Measurements from ENCODE around the gene EFCAB12. TPM values are rescaled to one million over a fixed set of nuclear protein-coding genes. Genes with fewer than 3 reads are reported as not detected.

Gene EFCAB12
- total and polyA plus RNA-seq, 2 of the 13 experiments (the other 11 are each of a cell fraction or from before 2014, with no cell fraction given): 0.31 to 2.4 TPM

DNA sequence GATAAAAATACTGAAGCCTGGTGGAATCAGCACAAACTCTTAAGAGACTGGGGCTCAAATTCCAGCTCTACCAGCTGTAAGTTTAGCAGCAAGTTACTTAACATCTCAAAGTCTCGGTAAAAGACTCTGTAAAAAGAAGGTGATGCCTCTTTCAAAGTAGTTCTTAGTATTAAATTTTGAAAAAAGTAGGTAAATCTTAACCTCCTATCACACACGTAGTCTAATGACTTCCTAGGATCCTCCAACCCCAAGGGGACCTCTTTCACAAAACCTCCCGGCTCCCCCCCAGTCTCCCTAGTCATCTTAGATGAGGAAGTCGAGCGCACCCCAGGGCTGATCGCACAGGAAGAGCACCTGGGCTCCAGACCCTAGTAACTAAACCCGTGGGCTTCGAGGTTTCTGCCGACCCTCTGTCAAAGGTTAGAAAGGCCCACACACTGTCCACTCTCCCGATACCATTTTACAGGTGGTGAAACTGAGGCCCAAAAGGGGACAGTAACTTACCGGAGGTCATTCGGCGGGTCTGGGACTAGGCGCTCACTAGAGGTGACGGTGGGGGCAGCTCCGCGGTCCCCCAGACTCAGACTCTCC, 10.9 kb upstream of the EFCAB12 start (continued):
- TF ChIP-seq, protein P1, sequence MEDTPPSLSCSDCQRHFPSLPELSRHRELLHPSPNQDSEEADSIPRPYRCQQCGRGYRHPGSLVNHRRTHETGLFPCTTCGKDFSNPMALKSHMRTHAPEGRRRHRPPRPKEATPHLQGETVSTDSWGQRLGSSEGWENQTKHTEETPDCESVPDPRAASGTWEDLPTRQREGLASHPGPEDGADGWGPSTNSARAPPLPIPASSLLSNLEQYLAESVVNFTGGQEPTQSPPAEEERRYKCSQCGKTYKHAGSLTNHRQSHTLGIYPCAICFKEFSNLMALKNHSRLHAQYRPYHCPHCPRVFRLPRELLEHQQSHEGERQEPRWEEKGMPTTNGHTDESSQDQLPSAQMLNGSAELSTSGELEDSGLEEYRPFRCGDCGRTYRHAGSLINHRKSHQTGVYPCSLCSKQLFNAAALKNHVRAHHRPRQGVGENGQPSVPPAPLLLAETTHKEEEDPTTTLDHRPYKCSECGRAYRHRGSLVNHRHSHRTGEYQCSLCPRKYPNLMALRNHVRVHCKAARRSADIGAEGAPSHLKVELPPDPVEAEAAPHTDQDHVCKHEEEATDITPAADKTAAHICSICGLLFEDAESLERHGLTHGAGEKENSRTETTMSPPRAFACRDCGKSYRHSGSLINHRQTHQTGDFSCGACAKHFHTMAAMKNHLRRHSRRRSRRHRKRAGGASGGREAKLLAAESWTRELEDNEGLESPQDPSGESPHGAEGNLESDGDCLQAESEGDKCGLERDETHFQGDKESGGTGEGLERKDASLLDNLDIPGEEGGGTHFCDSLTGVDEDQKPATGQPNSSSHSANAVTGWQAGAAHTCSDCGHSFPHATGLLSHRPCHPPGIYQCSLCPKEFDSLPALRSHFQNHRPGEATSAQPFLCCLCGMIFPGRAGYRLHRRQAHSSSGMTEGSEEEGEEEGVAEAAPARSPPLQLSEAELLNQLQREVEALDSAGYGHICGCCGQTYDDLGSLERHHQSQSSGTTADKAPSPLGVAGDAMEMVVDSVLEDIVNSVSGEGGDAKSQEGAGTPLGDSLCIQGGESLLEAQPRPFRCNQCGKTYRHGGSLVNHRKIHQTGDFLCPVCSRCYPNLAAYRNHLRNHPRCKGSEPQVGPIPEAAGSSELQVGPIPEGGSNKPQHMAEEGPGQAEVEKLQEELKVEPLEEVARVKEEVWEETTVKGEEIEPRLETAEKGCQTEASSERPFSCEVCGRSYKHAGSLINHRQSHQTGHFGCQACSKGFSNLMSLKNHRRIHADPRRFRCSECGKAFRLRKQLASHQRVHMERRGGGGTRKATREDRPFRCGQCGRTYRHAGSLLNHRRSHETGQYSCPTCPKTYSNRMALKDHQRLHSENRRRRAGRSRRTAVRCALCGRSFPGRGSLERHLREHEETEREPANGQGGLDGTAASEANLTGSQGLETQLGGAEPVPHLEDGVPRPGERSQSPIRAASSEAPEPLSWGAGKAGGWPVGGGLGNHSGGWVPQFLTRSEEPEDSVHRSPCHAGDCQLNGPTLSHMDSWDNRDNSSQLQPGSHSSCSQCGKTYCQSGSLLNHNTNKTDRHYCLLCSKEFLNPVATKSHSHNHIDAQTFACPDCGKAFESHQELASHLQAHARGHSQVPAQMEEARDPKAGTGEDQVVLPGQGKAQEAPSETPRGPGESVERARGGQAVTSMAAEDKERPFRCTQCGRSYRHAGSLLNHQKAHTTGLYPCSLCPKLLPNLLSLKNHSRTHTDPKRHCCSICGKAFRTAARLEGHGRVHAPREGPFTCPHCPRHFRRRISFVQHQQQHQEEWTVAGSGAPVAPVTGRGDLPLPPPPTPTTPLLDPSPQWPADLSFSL (CRISPR knock-in tag; IDR thresholded peaks at IDR 0.05): no peak
- no peak for TF ChIP-seq ZNF747 (CRISPR knock-in tag; IDR thresholded peaks at IDR 0.05; ENCODE audit: borderline replicate concordance)
- no peak for TF ChIP-seq MEIS1 (CRISPR knock-in tag; IDR thresholded peaks at IDR 0.05; ENCODE audit: borderline replicate concordance)
- TF ChIP-seq, protein P2, sequence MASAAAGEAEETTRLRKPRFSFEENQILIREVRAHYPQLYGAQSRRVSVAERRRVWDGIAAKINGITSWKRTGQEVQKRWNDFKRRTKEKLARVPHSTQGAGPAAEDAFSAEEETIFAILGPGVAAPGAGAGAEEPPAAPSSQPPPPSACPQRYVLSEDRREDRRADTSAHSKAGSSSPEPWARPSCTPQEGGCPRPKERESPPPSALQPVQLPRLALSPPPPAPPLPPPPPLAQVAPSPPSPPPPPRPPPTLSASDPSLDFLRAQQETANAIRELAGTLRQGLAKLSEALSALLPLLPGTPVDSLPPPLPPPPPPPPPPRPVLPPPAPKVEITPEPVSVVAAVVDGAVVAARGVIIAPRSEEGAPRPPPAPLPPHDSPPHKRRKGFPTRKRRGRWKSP (CRISPR knock-in tag; IDR thresholded peaks at IDR 0.05): no peak
- TF ChIP-seq ZNF891 (CRISPR knock-in tag; IDR thresholded peaks at IDR 0.05): peak; percentile 62; the same call in 1 of the 2 replicates
- peak; percentile 17; the same call in 1 of the 2 replicates for TF ChIP-seq ZNF766 (CRISPR knock-in tag; IDR thresholded peaks at IDR 0.05; ENCODE audit: borderline replicate concordance)
- peak; percentile 29 for TF ChIP-seq MED8 (CRISPR knock-in tag; IDR thresholded peaks at IDR 0.05; ENCODE audit: insufficient replicate concordance)
- no peak; the same call in 1 of the 2 replicates for TF ChIP-seq ZNF317 (CRISPR knock-in tag; IDR thresholded peaks at IDR 0.05)
- no peak for TF ChIP-seq ZNF136 (CRISPR knock-in tag; IDR thresholded peaks at IDR 0.05; ENCODE audit: low read depth)
- no peak for TF ChIP-seq ZBTB20 (CRISPR knock-in tag; IDR thresholded peaks at IDR 0.05; ENCODE audit: borderline replicate concordance, low read depth)
- TF ChIP-seq ZNF564 (CRISPR knock-in tag; IDR thresholded peaks at IDR 0.05): no peak
- TF ChIP-seq SMAD9 (CRISPR knock-in tag; IDR thresholded peaks at IDR 0.05): no peak
- TF ChIP-seq PTBP1 (IDR thresholded peaks at IDR 0.05; ENCODE audit: low read depth, low read length, poor library complexity, severe bottlenecking): no peak
- peak; percentile 59; the same call in 1 of the 2 replicates for TF ChIP-seq TGIF2 (CRISPR knock-in tag; IDR thresholded peaks at IDR 0.05)
- TF ChIP-seq CAMTA2 (CRISPR knock-in tag; IDR thresholded peaks at IDR 0.05; ENCODE audit: borderline replicate concordance): no peak; the same call in 1 of the 2 replicates
- TF ChIP-seq RXRB (CRISPR knock-in tag; IDR thresholded peaks at IDR 0.05; ENCODE audit: borderline replicate concordance): peak; percentile 6; the same call in 1 of the 2 replicates
- TF ChIP-seq MXD4 (CRISPR knock-in tag; IDR thresholded peaks at IDR 0.05): no peak
- TF ChIP-seq, protein P3, sequence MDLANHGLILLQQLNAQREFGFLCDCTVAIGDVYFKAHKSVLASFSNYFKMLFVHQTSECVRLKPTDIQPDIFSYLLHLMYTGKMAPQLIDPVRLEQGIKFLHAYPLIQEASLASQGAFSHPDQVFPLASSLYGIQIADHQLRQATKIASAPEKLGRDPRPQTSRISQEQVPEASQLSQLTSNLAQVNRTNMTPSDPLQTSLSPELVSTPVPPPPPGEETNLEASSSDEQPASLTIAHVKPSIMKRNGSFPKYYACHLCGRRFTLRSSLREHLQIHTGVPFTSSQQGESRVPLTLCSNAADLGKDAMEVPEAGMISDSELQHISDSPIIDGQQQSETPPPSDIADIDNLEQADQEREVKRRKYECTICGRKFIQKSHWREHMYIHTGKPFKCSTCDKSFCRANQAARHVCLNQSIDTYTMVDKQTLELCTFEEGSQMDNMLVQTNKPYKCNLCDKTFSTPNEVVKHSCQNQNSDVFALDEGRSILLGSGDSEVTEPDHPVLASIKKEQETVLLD (CRISPR knock-in tag; IDR thresholded peaks at IDR 0.05; ENCODE audit: low read depth): no peak
- no peak for TF ChIP-seq RXRA (CRISPR knock-in tag; IDR thresholded peaks at IDR 0.05)
- TF ChIP-seq, protein P4, sequence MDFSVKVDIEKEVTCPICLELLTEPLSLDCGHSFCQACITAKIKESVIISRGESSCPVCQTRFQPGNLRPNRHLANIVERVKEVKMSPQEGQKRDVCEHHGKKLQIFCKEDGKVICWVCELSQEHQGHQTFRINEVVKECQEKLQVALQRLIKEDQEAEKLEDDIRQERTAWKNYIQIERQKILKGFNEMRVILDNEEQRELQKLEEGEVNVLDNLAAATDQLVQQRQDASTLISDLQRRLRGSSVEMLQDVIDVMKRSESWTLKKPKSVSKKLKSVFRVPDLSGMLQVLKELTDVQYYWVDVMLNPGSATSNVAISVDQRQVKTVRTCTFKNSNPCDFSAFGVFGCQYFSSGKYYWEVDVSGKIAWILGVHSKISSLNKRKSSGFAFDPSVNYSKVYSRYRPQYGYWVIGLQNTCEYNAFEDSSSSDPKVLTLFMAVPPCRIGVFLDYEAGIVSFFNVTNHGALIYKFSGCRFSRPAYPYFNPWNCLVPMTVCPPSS (IDR thresholded peaks at IDR 0.05): no peak

Data from HepG2 (cell line).